ENCODE results near the gene SLC23A2.

SLC23A2 gene

DNA sequence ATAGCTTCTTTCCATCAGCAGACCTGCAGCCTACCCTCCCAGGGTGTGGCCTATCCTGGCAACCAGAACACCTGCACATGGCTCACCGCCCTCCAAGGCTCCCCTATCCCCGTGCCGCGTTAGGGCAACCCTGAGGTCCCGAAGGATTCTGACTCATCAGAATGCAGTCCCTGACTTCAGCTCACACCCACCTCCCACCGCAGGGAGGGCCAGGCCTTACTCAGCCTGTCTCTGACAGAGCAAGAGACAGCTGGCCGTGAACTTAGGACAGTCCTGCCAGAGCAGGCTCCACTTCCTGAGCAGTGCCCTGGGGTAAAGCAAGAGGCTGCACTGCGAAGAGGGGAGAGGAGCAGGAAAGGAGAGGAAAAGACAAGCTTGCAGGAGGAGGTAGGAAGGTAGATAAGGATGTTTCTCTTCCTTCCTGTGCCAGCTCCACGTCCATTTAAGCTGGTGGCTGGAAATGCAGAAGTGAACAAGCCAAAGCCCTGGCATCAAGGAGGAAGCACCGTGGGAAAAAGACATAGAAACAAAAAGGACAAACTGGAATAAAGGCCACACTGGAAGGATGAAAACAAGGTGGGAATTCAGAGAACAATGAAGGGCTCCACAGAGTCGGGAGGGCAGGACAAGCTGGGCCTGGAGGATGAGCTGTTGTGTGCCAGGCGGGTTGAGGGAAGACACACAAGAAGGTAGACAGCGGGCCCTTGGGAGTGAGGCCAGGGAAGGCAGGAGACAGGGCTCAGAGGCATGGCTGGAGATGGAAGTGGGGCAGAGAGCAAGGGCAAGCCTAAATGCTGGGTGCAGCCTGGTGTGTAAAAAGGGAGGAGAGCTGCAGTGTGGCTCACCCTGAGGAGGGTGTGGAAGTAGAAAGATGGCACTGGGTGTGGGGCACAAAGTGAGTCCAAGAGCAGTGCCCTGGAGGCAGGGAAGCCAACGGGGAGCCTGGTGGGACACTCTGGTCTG, 102.7 kb downstream of the SLC23A2 start:
- no peak overlapping the region for H3K4me3 ChIP-seq (ENCODE audit: low read depth, low read length)
- TF ChIP-seq, protein P1, sequence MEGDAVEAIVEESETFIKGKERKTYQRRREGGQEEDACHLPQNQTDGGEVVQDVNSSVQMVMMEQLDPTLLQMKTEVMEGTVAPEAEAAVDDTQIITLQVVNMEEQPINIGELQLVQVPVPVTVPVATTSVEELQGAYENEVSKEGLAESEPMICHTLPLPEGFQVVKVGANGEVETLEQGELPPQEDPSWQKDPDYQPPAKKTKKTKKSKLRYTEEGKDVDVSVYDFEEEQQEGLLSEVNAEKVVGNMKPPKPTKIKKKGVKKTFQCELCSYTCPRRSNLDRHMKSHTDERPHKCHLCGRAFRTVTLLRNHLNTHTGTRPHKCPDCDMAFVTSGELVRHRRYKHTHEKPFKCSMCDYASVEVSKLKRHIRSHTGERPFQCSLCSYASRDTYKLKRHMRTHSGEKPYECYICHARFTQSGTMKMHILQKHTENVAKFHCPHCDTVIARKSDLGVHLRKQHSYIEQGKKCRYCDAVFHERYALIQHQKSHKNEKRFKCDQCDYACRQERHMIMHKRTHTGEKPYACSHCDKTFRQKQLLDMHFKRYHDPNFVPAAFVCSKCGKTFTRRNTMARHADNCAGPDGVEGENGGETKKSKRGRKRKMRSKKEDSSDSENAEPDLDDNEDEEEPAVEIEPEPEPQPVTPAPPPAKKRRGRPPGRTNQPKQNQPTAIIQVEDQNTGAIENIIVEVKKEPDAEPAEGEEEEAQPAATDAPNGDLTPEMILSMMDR (IDR thresholded peaks at IDR 0.05; ENCODE audit: low read depth, low read length, missing control alignments) = no peak
- in situ Hi-C loops (cut with HindIII; ENCODE audit: low sequenced_read_pairs) = no loop called here
- DNase-seq (ENCODE audit: low read depth) = no peak

DNA sequence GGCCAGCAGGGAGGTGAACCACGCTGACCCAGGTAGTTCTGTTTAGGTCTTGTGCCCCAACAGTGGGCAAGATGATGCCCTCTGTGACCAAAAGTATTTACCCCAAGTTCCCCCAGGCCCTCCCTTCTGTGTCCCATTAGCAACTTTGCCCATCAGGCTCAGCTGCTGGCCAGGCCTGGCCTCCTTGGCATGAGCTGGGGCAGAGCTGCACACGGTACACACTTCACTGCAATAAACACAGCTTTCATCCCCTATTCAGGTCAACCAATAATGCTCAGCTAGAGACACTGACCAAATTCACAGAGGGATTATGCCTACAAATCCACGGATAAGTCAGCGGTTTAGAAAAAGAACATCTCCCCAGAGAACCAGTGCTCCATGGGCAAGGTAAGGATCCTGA, 103.7 kb downstream of the SLC23A2 start:
- H3K4me3 ChIP-seq (ENCODE audit: low read depth, low read length) = no peak overlapping the region
- no peak for DNase-seq (ENCODE audit: low read depth)
- TF ChIP-seq, protein P1 (IDR thresholded peaks at IDR 0.05; ENCODE audit: low read depth, low read length, missing control alignments) = no peak
- in situ Hi-C loops (cut with HindIII; ENCODE audit: low sequenced_read_pairs) = no loop called here

DNA sequence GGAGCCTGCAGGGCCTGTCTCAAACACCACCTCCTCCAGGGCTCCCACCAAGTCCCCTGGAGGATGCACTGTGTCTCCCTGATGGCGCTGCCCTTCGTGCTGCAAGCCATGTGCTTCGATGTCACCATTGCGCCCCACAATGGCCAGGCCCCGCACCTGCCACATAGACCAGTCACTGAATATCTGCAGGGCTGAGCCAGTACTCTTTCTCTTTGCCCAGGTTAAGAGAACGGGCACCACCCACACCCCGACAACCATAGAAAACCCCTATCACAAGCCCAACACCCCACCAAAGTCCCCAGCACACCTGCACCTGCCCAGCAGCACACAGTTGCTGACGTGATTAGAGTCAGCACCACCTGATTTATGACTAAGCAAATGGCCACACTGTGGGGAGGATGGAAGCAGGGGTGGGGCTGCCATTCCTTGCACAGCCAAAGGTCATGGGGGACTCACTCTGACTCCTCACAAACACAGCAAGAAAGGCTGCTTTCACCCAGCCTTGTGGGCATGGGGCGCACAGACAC, 104.3 kb downstream of the SLC23A2 start:
- TF ChIP-seq, protein P1 (IDR thresholded peaks at IDR 0.05; ENCODE audit: low read depth, low read length, missing control alignments) = no peak
- in situ Hi-C loops (cut with HindIII; ENCODE audit: low sequenced_read_pairs) = no loop called here
- DNase-seq (ENCODE audit: low read depth) = no peak
- H3K4me3 ChIP-seq (ENCODE audit: low read depth, low read length) = no peak overlapping the region

DNA sequence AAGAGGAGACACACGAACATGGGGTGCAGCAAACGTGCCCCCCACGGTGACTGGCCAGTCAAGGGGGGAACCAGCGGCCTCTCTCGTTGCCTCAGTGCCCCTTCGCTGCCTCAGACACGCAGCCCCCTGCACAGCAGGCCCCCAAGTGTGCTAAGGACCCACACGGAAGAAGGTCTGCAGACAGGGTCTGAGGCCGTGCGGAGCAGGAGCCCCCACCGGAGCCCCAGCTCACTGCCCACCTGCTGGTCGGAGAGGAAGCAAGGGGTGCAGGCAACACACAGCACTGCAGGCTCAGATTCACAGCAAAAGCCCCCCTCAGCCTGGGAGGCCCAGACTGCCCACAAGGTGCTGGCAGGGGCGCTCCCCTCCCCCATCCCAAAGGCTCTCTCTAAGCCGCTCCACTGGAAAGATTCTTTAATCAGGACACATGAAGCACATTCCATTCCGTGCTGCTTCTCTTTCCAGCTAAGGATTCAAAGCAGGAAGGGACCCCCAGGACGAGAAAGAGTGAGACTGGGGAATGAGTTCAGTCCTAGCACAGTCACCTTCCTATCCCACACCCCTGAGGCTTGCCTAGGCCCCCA, 105.1 kb downstream of the SLC23A2 start:
- in situ Hi-C loops (cut with HindIII; ENCODE audit: low sequenced_read_pairs) = no loop called here
- no peak for DNase-seq (ENCODE audit: low read depth)
- H3K4me3 ChIP-seq (ENCODE audit: low read depth, low read length) = no peak overlapping the region
- TF ChIP-seq, protein P1 (IDR thresholded peaks at IDR 0.05; ENCODE audit: low read depth, low read length, missing control alignments) = no peak

DNA sequence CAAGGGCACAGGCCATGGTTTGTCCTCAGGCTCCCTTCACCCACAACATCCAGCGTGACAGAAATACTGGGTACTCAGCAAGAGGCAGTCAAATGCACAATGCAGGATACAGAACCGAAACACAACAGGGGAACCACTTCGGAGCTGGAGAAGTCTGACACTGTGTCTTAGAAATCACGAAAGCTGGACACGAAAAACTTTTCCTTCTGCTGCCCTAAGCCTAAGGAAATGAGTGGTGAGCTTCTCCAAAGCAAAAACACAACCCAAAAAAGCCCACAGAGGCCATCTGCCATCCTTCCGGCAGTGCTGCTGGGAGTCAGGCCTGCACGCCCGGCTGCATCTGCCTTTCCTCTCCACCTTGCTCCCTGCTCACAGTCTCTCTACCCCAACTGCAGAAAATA, 106.3 kb downstream of the SLC23A2 start:
- no peak for DNase-seq (ENCODE audit: low read depth)
- in situ Hi-C loops (cut with HindIII; ENCODE audit: low sequenced_read_pairs) = no loop called here
- TF ChIP-seq, protein P1 (IDR thresholded peaks at IDR 0.05; ENCODE audit: low read depth, low read length, missing control alignments) = no peak
- H3K4me3 ChIP-seq (ENCODE audit: low read depth, low read length) = no peak overlapping the region

DNA sequence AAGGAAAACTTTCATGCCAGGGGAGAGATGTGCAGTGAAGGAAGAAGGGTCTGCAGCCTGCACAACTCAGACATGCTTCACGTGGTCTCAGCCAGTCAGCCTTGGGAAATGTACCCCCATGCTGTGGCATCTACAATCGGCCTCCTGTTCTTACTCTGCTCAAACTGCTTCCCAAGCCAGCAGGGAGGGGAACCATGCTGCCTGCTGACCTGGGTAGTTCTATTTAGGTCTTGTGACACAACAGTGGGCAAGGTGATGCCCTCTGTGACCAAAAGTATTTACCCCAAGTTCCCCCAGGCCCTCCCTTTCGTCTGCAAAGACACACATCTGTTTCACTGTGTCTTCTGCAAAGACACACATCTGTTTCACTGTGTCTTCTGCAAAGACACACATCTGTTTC, 106.9 kb downstream of the SLC23A2 start:
- DNase-seq (ENCODE audit: low read depth) = no peak
- H3K4me3 ChIP-seq (ENCODE audit: low read depth, low read length) = no peak overlapping the region
- TF ChIP-seq, protein P1 (IDR thresholded peaks at IDR 0.05; ENCODE audit: low read depth, low read length, missing control alignments) = no peak
- in situ Hi-C loops (cut with HindIII; ENCODE audit: low sequenced_read_pairs) = no loop called here

Data from astrocyte of the cerebellum (primary cell).